HPDE6-E6E7 (cell line): ENCODE results near the gene TRAF2.
"Not testable (repeated sequence)": the region's sequence is repeated elsewhere in the genome, so short reads cannot be mapped to it uniquely, and the experiment has no call there.

ENCODE experiments used
- DNase-seq: peaks from one replicate; pipeline ENCODE4 v3.0.0; 2011; ENCODE audit warnings: missing footprints; ENCODE audit errors: extremely low spot score

The TRAF2 gene

GRCh38 chr9:136882109-136882946 is 4.0 kb upstream of the TRAF2 start:
- DNase-seq, result peak; percentile 94

DNA sequence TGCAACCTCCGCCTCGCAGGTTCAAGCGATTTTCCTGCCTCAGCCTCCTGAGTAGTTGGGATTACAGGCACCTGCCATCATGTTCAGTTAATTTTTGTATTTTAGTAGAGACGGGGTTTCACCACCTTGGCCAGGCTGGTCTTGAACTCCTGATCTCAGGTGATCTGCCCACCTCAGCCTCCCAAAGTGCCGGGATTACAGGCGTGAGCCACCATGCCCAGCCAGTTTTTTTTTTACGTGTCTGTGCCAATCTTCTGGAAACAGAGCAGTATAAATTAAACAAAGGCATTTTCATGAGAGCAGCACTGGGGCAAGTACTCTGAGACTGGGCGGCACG is 3.4 kb upstream of the TRAF2 start:
- DNase-seq, result not testable (repeated sequence)

DNA sequence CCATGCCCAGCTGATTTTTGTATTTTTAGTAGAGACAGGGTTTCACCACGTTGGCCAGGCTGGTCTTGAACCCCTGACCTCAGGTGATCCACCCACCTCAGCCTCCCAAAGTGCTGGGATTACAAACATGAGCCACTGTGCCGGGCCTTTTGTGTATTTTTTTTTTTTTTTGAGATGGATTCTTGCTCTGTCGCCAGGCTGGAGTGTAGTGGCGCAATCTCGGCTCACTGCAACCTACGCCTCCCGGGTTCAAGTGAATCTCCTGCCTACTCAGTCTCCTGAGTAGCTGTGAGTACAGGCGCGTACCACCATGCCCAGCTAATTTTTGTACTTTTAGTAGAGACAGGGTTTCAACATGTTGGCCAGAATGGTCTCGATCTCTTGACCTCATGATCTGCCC is 2.6 kb upstream of the TRAF2 start:
- not testable (repeated sequence) for DNase-seq

DNA sequence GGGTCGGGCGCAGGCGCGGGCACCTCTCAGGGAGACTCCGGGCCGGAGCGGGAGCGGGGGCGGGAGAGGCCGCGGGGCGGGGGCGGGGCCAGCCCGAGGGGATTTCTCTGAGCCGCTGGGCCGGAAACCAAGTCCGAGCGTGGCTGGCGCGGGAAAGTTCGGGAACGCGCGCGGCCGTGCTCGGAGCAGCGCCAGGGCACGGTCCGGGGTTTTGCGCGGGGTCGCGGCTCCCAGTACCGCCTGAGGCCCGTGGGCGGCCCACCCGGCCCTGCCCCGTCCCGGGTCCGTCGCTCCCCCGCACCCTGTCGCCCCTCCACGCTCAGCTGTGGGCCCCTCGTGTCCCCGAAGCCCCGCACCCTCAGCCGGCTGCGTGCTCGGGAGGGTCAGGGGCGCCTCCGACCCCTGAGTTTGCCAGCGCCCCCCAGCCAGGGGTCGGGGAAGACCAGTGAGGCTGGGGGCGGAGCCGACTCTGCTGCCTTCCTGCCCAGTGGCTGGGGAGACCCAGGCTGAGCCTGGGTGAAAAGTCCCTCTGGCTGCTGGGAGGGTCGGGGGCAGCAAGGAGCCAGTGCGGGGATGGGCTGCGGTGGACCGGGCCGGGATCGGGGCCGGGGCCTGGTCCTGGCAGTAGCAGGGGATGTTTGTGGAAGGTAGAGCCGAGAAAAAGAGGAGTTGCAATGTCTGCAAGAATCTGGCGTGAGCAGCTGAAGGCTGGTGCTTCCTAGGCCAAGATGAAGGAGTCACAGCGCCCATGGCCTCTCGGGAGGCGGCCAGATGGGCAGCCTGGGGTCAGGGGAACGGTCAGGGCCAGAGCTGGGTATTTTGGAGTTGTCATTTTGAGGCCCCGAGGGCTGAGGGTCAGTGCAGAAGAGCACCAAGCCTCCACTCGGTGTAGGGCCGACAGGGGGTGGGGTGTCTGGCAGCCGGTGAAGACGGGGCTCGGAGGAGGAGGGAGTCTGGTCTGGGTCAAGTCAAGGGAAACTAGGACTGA is 588 bp downstream of the TRAF2 start:
- DNase-seq, result no peak

DNA sequence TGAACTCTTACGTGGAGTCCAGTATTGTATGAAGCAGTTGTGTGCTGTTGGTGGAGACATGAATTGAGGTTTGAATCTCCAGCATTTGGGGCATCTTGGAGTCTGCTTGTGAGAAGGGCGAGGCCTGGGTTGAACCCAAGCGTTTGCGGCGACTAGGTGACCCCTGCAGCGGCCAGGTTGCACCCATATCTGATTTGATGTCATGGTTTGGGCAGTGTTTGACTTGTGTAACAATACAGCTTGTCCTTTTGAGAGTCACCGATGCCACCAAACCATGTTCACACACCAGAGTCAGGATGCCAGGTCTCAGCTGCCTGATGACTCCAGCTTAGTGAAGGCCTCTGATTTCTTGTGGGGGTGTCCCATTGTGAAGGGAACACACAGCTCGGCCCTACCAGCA is 2.1 kb downstream of the TRAF2 start:
- no peak for DNase-seq

DNA sequence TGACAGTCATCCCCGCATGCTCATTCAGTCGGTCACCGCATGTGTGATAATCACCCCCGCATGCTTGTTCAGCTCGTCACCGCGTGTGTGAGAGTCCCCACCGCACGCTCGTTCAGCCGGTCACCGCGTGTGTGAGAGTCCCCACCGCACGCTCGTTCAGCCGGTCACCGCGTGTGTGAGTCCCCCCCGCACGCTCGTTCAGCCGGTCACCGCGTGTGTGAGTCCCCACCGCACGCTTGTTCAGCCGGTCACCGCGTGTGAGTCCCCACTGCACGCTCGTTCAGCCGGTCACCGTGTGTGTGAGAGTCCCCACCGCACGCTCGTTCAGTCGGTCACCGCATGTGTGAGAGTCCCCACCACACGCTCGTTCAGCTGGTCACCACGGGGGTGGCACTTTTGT is 3.5 kb downstream of the TRAF2 start:
- no peak for DNase-seq

DNA sequence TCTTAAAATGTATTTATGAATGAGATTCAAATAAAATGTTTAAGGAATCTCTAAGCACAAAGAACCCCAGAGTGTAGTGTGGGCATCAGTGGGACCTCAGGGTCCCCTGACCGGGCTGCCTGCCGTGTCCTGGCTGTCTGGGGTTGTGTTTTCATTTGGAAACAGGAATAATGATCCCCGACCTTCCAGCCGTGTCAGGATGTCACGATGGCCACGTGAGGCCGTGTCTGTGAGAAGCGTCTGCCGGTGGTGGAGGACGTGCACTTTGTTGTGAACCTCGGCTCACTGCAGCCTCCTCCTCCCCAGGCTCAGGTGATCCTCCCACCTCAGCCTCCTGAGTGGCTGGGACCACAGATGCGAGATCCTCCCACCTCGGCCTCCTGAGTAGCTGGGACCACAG is 4.3 kb downstream of the TRAF2 start:
- DNase-seq, result no peak

GRCh38 chr9:136896027-136896426 is 9.7 kb downstream of the TRAF2 start:
- DNase-seq, result no peak

DNA sequence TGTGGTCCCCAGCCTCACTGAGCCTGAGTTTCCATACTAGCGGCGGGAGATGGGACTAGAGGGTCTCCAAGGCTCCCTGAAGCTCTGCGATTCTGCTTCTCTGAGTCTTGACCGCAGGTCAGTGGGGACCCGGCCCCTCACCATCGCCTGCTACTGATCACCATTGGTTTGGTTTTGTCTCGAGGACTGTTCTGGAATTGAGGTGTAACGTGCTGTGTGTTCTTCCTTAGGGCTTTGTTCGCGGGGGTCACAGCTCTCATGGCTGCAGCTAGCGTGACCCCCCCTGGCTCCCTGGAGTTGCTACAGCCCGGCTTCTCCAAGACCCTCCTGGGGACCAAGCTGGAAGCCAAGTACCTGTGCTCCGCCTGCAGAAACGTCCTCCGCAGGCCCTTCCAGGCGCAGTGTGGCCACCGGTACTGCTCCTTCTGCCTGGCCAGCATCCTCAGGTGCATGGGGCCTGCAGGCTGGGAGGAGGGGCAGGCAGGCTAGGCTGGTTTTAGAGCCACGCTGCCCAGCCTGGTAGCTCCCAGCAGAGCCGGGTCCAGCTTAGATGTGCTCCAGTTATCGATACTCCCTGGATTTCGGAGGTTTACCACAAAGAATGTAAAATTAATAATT is 12.3 kb downstream of the TRAF2 start:
- DNase-seq, result no peak

DNA sequence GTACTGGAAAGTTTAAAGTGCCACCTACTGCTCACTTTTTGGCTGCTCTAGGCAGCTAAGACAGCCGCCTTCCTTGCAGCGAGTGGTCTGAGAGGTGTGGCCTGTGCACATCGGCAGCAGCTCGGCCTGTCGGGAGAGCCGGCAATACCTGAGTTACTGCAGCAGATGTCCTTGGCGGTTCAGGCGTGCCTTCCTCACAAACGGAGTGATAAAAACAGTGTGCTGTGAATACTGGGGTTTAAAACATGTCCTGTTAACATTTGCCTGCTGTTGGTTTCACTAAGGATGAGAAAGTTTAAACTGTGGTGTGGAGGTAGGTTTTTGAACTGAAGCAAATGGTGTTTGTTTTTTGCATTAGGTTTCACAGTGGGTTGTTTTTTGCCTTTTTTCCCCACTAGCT is 12.9 kb downstream of the TRAF2 start:
- no peak for DNase-seq

DNA sequence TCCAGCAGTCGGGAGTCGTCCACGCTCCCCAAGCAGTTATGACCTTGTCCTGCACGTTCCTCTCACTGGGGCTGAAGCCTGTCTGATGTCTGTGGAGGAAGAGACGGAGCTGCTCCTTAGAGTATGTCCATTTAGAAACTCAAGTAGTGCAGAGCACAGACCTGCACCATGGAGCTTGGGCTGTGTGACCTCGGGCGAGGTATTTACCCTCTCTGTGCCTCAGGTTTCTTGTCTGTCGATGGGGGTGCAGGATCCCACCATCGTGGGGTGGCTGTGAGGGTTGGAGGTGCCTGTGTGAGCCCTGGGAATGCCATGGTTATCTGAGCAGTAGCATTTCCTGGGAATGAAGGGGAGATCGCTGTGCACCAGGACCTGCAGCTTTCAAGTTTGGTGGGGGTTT is 14.2 kb downstream of the TRAF2 start:
- no peak for DNase-seq

DNA sequence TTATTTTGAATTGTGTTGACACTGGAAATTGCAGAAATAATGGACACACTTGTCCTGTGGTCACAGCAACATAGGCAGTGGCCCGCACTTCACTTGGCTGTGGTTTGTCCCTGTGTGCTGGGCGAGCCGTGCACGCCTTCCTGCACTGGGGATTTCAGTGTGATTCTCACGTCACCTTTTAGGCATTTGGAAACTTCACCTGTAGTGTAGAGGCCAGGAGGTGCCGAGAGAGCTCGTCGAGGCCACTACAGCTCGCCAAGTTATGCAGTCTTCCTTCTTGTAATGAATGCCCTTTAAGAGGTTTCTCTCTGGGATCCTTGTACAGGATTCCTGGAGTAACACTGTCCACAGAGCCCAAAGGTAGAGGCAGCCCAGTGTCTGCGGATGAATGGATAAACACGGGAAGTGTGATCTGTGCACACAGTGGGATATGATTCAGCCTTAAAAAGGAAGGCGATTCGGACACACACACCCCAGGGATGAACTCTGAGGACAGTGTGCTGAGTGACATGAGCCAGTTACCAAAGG is 14.7 kb downstream of the TRAF2 start:
- DNase-seq, result peak; percentile 83

- DNase-seq, result peak; percentile 98
Observed at GRCh38 chr9:136901516-136902258, 15.4 kb downstream of the TRAF2 start.

DNA sequence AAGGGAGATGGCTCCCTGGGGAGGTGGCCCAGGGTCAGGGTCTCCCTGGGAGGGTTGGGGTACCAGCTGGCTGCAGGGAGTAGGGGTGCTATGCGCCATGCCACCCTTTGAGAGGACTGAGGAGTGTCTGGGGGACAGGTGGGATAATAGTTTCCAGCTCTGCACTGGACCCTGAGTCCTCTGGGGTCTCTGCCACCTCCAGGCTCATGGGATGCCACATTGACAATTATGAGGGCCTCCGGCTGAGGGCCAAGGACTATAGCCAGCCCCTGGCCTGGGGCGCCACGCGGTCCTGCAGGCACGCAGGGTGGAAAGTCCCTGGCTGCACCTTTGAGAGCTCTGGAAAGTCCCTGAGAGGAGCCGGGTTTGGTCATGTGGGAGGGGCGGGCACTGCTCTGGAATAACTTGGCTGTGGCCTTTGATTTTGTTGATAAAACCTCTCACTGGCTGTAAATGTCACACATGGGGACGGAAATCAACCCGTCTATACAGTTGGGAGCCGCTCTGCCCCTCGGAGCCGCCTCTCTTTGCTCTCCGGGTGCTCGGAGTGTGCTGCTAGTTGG is 16.0 kb downstream of the TRAF2 start:
- peak; percentile 71 for DNase-seq

DNA sequence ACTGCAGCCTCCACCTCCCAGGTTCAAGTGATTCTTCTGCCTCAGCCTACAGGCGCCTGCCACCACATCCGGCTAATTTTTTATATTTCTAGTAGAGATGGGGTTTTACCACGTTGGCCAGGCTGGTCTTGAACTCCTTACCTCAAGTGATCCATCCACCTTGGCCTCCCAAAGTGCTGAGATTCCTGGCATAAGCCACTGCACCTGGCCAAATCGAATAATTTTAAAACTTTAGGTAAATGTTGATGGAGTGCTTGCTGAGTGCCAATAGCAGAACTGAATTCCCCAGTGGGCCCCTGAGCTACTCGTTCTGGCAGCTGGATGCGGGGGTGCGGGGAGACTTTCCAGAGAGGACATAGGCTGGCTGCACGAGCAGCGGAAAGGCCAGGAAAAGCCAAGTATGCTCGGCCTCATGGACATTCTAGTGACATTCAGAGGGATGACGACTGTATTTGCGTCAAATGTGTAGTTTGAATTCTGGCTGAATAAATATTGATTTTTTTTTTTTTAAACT is 16.8 kb downstream of the TRAF2 start:
- DNase-seq, result no peak

DNA sequence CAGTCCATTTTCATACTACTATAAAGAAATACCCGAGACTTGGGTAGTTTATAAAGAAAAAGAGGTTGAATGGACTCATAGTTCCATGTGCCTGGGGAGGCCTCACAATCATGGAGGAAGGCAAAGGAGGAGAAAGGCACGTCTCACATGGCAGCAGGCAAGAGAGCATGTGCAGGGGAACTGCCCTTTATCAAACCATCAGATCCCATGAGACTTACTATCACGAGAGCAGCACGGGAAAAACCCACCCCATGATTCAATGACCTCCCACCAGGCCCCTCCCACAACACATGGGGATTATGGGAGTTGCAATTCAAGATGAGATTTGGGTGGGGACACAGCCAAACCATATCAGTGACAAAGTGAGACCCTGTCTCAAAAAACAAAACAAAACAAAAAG is 19.9 kb downstream of the TRAF2 start:
- no peak for DNase-seq

DNA sequence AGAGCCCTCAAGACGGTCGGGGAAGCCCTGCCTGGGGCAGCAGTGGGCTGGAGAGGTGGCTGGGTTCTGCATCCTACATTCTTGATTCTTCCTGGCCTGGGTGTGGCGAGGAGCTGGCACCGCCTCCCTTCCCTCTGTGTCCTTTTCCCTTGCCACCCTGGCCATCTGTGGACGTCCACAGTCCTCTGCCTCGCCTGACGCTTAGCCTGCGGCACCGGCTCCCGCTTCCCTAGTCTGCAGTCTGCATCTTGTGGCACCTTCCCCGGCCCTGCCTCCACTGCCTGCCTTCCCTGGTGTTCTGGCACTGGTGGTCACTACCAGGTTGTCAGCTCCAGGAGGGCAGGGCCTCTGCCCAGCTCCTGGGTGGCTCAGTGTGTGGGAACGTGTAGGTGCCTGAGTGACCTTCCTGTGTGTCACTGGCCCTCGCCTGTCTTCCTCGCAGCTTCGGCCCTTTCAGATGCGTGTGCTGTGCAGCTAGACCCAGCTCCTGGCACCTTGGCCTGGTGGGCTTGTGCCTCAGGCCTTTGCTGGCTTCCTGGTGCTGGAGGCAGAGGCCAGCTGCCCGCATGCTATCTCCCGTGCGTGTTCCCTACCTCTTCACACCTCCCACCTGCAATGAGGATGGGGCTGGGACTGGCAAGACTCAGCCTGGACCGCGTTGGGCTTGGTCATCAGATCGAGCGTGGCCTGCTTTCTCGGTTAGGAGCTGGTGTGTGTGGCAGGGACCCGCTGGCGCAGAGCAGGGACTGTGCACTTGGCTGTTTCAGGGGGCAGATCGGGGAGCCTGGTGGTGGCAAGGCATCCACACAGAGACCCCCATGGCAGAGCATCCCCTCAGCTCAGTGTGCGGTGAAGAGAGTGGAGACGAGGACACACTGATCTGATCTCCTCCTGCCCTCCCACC is 20.9 kb downstream of the TRAF2 start:
- no peak for DNase-seq

- DNase-seq, result no peak
Observed at GRCh38 chr9:136910197-136910900, 24.0 kb downstream of the TRAF2 start.

DNA sequence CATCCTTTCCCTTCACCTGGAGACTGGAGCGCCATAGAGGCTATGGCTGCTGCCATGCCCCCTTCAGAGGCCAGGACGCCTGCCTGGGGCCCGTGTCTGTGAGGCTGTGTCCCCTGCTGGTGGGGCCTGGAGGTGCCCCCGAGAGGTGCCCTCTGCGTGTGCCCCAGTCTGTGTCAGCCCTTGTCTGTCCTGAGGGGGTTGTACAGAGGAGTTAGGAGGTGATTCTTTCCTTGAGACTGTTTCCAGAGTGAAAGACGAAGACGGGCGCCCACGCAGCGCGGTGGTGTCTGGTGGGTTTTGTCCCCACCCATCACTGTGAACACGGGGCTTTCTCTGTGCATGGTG is 24.6 kb downstream of the TRAF2 start:
- no peak for DNase-seq
